NCI-H2171 (cell line): ENCODE results near the gene NUDT22.

Experiments
- DNase-seq: peaks from one replicate; lab custom pipeline; 2025; lab: John Stamatoyannopoulos, UW

NUDT22 gene

GRCh38 chr11:64269540-64270220 is 43.6 kb downstream of the NUDT22 start:
- peak; percentile 98 for DNase-seq

- no peak for DNase-seq
These were observed 49.1 kb downstream of the NUDT22 start for GRCh38 chr11:64275031-64275800.

GRCh38 chr11:64275841-64276240 is 49.8 kb downstream of the NUDT22 start:
- DNase-seq, result no peak

- no peak for DNase-seq
These were observed 50.8 kb downstream of the NUDT22 start for GRCh38 chr11:64276653-64277431.

- DNase-seq, result no peak
These were observed 52.6 kb downstream of the NUDT22 start for GRCh38 chr11:64278576-64279190.
